ENCODE data around the gene PPP1R9A.

The PPP1R9A gene

DNA sequence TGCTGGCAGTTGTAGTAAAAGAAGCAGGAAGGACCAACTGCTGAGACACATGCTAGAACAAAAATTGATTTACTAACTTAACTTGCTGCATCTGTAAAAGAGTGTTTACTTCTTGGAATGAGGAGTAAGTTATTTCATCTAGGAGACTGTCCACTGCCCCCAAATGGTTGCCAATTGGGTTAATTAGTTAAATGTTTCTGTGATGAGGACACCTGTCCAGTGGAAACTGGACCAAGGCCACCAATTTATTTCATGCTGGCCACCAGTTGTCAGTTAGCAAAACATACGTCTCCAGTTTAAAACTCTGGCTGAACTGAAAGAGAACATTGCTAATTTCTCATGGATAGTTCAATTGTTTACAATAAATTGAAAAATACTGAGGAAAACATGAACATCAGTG lies 191.7 kb downstream of the PPP1R9A start:
- TF ChIP-seq, protein P1, sequence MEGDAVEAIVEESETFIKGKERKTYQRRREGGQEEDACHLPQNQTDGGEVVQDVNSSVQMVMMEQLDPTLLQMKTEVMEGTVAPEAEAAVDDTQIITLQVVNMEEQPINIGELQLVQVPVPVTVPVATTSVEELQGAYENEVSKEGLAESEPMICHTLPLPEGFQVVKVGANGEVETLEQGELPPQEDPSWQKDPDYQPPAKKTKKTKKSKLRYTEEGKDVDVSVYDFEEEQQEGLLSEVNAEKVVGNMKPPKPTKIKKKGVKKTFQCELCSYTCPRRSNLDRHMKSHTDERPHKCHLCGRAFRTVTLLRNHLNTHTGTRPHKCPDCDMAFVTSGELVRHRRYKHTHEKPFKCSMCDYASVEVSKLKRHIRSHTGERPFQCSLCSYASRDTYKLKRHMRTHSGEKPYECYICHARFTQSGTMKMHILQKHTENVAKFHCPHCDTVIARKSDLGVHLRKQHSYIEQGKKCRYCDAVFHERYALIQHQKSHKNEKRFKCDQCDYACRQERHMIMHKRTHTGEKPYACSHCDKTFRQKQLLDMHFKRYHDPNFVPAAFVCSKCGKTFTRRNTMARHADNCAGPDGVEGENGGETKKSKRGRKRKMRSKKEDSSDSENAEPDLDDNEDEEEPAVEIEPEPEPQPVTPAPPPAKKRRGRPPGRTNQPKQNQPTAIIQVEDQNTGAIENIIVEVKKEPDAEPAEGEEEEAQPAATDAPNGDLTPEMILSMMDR (IDR thresholded peaks at IDR 0.05; ENCODE audit: low read length, missing control alignments), result no peak
- H3K4me3 ChIP-seq (replicated peaks; ENCODE audit: low read depth, low read length), result no peak overlapping the region
- DNase-seq (ENCODE audit: low read depth), result no peak

DNA sequence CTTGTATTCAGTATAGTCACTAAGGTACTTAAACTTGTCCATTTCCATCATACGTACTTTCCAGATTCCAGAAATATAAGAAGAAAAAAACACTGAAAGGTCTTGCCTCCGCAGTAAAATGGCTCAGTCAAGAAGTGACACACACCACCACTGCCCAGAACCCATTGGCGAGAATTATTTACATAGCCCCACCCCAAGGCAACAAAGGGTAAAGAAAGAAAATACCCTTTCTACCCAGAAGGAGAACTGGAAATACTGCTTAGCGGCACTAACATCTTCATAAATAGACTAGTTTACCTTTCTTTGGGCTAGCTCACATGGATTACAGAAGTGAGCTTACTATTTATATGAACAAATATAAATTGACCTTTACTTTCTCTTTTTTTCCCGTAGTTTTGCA lies 194.0 kb downstream of the PPP1R9A start:
- no peak for DNase-seq (ENCODE audit: low read depth)
- TF ChIP-seq, protein P1 (IDR thresholded peaks at IDR 0.05; ENCODE audit: low read length, missing control alignments), result no peak
- H3K4me3 ChIP-seq (replicated peaks; ENCODE audit: low read depth, low read length), result no peak overlapping the region

DNA sequence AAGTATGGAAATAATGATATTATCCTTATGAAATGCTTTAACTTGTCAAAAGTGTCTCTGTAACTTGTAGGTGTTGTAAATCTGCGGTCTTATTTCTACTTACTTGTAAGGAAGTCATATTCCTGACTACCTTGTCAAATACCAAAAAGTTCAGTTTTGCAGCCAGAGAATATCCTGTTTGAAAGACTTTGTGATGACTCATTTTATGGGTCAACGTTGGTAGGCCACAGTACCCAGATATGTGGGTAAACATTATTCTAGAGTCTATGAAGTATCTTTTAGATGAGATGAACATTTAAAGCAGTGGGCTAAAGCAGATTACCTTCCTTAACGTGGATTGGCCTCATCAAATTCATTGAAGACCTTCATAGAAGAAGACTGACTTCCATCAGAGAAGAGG lies 195.3 kb downstream of the PPP1R9A start:
- peak; percentile 1 for DNase-seq (ENCODE audit: low read depth)
- no peak overlapping the region for H3K4me3 ChIP-seq (replicated peaks; ENCODE audit: low read depth, low read length)
- TF ChIP-seq, protein P1 (IDR thresholded peaks at IDR 0.05; ENCODE audit: low read length, missing control alignments), result no peak

DNA sequence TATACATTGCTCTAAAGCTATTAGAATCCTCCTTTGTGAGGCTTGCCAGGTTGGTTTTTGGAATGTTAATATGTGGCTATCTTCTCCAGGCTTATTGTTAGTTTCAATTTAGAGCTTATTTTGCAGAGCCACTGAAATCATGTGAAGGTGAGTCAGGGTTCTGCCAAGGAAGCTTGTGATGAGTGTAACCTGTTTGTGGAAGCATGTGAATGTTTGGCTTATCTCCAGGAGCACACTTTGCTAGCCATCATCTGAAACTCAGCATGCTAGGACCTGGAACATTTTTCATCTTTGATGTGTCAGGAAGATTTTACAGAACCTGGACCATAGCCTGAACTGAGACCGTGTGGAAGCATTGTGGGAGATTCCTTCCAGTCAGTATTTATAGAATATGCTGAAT lies 197.3 kb downstream of the PPP1R9A start:
- DNase-seq (ENCODE audit: low read depth), result peak; percentile 9
- H3K4me3 ChIP-seq (replicated peaks; ENCODE audit: low read depth, low read length), result no peak overlapping the region

DNA sequence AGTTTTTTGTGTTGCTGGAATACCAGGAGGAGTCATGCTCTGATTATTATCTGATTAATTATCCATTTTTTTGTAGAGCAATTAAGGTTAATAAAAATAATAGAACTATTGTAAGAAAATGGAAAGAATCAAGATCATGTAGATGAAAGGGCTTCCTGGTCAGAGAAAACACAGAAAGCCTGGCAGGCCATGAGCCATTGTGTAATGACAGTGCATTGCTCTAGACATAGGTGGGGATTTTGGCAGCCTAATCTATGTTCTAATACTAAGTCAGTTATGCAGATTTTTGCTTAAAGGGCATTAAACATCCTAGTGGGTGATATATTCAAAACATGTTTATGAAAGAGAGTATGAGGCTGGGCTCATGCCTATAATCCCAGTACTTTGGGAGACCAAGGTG lies 198.2 kb downstream of the PPP1R9A start:
- no peak overlapping the region for H3K4me3 ChIP-seq (replicated peaks; ENCODE audit: low read depth, low read length)
- TF ChIP-seq, protein P1 (IDR thresholded peaks at IDR 0.05; ENCODE audit: low read length, missing control alignments), result no peak
- no peak for DNase-seq (ENCODE audit: low read depth)

More for the DNA sequence above, 197.3 kb downstream of the PPP1R9A start:
- TF ChIP-seq, protein P1 (IDR thresholded peaks at IDR 0.05; ENCODE audit: low read length, missing control alignments), result no peak

DNA sequence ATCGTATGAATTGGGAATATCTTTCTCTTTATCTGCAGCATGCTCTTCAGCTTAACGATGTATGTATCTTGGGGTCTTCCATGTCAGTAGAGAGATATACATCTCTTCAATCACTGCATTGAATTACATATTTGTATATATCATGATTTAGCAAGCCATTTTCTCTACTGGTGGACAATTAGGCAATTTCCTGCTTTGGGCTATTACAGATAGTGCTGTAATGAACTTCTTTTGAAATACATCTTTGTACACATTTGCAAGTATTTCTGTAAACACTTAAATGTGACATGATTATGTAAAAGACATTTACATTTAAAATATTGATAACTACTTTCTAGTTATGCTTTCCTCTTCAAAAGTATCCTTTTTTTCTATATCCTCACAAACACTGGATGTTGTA lies 199.0 kb downstream of the PPP1R9A start:
- TF ChIP-seq, protein P1 (IDR thresholded peaks at IDR 0.05; ENCODE audit: low read length, missing control alignments), result no peak
- peak; percentile 3 for DNase-seq (ENCODE audit: low read depth)
- H3K4me3 ChIP-seq (replicated peaks; ENCODE audit: low read depth, low read length), result no peak overlapping the region

DNA sequence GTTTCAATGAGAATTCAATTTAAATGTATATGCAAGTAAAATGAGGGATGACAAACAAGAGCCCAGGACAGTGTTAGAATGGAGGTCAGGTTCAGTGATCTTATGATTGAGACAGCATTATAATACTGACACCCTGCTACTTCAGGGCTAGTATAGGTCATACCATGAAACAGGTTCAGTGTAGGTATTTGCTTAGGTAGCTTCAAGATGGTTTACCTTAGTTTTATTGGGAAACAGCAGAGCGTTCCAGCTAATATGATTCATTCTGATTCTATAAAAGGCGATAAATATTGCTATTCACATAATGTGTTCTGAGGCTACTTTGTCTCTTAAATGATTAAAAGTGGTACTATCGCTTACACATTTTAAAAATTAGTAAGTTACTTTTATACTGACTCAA lies 203.3 kb downstream of the PPP1R9A start:
- no peak for DNase-seq (ENCODE audit: low read depth)
- TF ChIP-seq, protein P1 (IDR thresholded peaks at IDR 0.05; ENCODE audit: low read length, missing control alignments), result no peak
- H3K4me3 ChIP-seq (replicated peaks; ENCODE audit: low read depth, low read length), result no peak overlapping the region

Measured in fibroblast of pulmonary artery (primary cell).